Inferior parietal cortex (tissue), 1 donor: Measurements from ENCODE around the gene RACGAP1.

Experiments used
- DNase-seq: peaks from one replicate; pipeline ENCODE4 v3.0.0-alpha.2; 2016; ENCODE audit errors: extremely low spot score

RACGAP1 gene

GRCh38 chr12:49941556-49942511, 83.5 kb downstream of the RACGAP1 start:
- no peak for DNase-seq

GRCh38 chr12:49939707-49940106, 85.6 kb downstream of the RACGAP1 start:
- no peak for DNase-seq

- no peak for DNase-seq
Measured at GRCh38 chr12:49939307-49939706, 86.0 kb downstream of the RACGAP1 start.
